GM04503 (cell line): ENCODE data around the gene CEP57L1.
"Not testable (repeated sequence)": the region's sequence is repeated elsewhere in the genome, so short reads cannot be mapped to it uniquely, and the experiment has no call there.

Source experiments
- DNase-seq: peaks from one replicate; pipeline ENCODE4 v3.0.0-alpha.2; 2012; ENCODE audit warnings: low read depth

The CEP57L1 gene

GRCh38 chr6:109073344-109074132 is 21.8 kb upstream of the CEP57L1 start:
- DNase-seq = no peak

DNA sequence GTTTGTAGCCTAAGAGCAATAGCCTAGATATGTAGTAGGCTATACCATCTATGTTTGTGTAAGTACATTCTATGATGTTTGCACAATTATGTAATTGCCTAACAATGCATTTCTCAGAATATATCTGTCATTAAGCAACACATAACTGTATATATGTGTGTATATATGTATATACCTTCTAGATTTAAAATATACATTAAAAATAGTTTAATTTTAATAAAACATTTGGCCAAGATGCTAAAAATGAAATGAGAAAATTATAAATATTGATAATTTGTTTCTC is 21.2 kb upstream of the CEP57L1 start:
- no peak for DNase-seq

GRCh38 chr6:109075934-109076333 is 19.4 kb upstream of the CEP57L1 start:
- DNase-seq = no peak

GRCh38 chr6:109076377-109076776 is 18.9 kb upstream of the CEP57L1 start:
- no peak for DNase-seq

DNA sequence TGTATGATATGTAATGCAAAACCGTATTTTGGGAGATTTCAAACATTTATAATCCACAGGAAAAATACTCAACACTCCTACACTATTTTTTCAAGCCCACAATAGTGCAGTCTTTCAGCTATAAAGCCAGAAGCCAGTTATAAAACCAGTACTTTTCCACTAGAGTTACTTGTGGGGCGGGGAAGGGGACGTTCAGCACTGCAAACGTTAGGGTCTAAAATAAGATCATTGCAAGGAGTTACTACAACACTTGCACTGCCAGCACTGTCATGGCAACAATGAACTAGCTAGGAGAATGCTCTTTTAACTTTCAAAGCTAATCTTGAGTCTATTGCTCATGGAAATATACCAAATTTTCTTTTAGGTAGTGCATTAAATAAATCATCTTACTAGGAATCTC is 15.3 kb upstream of the CEP57L1 start:
- DNase-seq = no peak

- DNase-seq = no peak
These were observed 14.3 kb upstream of the CEP57L1 start for GRCh38 chr6:109081026-109081425.

DNA sequence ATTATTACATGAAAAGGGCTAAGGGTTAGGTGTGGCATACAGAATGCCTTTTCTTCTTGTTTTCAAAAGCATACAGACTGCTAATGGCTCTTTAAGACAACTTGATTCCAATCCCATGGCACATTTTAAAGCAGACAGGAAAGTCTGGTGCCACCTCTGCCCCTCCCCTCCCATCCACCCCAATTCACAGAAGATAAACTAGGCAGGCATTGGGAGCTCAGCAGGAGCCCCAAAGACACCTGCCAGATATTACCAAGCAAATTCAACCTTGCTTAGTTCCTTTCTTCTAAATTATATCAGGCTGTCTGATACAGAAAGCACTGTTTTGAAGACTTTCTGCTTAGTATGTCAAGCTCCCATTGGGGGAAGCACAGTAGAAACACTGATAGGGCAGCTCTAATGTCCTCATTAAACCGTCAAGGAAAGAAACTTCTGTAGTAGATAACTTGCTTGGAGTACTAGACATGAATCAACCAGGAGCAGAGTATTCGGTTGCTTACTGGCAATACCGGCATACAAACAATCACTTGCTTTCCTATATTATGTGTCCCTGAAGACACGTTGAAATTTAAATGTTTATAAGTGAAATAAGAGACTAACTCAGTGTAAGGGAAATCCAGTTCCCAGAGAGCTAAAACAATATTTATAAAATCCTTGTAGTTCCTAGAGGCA is 13.7 kb upstream of the CEP57L1 start:
- no peak for DNase-seq

GRCh38 chr6:109082188-109082577 is 13.1 kb upstream of the CEP57L1 start:
- no peak for DNase-seq

- no peak for DNase-seq
These were observed 11.7 kb upstream of the CEP57L1 start for GRCh38 chr6:109083657-109084056.

DNA sequence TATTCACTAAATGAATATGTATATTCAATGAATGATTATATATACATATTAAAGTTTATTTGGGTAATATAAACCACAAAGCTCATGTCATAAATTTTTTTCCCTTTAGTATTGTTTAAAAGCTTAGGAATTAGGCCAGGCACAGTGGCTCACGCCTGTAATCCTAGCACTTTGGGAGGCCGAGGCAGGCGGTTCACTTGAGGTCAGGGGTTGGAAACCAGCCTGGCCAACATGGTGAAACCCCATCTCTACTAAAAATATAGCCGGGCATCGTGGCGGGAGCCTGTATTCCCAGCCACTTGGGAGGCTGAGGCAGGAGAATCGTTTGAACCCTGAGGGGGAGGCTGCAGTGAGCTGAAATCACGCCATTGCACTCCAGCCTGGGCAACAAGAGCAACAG is 11.2 kb upstream of the CEP57L1 start:
- not testable (repeated sequence) for DNase-seq

DNA sequence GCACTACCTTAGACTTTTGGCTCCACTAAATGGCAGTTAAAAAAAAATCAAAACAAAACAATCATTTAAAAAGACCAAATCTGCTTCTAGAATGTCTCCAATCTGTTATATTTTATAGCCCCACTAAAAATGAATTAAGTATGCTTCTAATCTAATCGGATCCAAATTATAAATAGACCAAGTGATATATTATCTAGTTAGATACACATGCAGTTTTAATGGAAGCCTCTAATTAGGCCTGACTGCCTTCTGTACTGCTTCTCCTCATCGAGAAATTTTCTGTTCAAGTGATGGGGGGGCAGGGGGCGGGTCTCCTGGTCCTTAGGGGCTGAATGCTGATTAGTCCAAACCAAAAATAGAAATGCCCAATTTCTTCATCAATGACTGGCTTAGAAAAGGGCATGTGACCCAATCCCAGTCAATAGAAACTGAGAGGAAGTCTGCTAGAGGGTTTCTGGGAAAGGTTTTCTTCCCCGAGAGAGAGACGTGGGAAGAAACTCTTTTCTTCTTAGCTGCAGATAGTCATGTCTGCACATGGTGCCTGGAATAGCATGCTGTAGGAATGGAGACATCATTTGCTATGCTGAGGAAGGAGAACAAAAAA is 7.5 kb upstream of the CEP57L1 start:
- DNase-seq = no peak

DNA sequence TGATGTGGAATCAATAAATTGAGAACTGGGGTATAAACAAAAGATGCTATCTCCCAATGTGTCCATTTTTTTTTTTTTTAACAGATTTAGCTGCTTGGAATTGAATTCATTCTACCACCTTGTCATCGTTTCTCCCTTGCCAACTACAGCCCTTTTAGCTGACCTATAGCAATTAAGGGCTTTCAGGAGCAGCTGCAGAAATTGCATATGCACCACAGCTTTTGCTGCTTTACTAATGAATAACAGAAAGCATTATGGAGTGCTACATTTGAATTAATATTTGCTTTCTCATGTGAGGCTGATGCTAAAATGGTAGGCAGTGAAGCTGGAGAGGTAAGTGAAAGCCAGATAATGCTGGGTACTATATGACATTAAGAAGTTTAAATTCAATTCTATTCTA is 6.3 kb upstream of the CEP57L1 start:
- no peak for DNase-seq

DNA sequence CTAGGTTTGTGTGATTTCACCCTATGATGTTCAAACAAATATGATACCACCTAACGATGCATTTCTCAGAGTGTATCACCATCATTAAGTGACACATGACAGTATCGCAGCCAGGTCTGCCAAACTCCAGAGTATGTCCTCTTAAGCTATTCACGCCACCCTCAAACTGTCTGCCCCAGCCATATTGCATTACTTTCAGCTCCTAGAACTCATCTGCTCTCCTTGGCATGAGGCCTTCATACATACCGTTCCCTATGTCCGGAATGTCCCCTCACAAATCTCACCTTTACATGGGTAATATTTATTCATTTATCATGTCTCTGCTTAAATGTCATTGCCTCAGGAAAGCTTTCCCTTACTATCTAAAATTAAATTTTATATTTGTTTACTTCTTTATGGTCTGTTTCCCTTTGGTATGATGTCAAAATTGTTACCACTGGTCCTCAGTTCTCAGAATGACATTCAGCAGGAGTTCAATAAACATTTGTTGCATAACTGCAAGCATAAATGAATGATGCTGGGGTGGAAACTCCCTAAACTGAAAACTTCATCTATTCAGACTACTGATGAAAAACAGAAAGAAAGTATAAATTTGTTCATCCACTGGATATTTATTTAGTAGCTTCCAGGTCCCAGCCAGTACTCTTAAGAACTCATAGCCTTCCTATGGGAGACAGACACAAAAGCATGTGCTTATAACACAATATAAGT is 3.8 kb upstream of the CEP57L1 start:
- no peak for DNase-seq

DNA sequence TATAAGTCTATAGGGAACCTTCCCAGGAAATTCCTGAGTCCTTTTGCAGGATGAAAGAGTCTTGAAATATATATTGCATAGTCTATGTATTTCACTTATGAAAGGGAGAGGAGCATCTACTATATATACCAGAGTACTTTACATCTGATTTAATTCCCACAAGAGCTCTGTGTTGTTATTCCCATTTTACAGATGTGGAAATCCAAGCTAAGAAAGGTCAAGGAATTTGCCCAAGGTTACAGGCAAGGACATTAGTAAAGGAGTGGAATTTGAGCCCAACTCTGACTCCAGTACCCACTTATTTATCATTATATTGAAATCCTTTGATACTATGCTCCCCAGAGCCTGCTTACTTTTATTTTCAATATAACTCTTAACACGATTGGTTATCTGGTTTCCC is 3.2 kb upstream of the CEP57L1 start:
- no peak for DNase-seq

- peak; percentile 12 for DNase-seq
These were observed 1.4 kb upstream of the CEP57L1 start for GRCh38 chr6:109093732-109094415.

- DNase-seq = peak; percentile 58
These were observed 781 bp upstream of the CEP57L1 start, which contains the start of gene SESN1 for GRCh38 chr6:109094416-109095035. SESN1 (minus strand) TSS chr6:109094846; CDS start chr6:109094073, 773 bp downstream.

DNA sequence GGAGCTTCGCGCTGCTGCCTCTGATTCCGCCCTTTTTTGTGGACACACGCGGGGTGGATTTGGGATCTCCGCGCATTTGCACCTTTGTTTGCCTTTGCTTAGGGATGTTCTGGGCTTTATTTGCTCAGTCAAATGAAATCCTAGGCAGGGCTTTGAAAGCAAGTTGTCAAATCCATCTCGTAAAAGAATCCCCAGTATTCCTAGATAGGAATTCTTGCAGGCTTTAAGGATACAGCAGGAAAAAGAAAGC is 453 bp downstream of the CEP57L1 start:
- no peak for DNase-seq

- no peak for DNase-seq
These were observed 901 bp downstream of the CEP57L1 start for GRCh38 chr6:109096208-109096607.

DNA sequence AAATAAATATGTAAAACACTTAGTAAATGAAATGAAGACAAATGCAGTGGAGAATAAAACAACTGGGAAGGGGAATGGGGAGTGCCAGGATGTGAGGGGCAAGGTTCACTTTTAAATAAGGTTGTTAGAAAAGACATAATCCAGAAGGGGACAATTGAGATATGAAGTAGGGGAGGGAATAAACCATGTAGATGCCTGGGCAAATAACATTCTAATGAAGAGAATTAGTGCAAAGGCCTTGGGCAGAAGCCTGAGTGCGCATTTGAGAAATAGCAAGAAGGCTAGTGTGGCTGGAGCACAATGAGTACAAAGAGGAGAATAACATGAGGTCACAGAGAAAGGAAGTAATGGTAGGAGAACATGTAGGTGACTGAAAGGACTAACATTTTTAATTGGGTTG is 2.4 kb downstream of the CEP57L1 start:
- DNase-seq = no peak

GRCh38 chr6:109102762-109103161 is 7.5 kb downstream of the CEP57L1 start:
- DNase-seq = no peak

DNA sequence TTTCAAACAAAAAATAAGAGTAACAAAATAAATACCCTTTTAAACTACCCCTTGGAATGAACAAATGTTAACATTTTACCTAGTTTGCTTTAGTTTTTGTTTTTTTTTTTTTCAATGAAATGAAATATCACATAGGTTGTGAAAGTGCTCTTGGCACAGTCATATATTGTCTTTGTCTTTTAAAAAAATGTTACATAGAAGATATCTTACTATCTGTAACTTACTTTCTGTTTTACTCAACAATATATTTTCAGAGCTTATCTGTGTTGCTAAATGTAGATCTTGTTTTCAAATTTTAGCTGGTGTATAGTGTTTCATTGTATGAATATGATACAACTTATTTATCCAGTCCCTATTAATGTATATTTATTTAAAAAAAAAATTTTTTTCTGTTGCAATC is 8.6 kb downstream of the CEP57L1 start:
- no peak for DNase-seq

DNA sequence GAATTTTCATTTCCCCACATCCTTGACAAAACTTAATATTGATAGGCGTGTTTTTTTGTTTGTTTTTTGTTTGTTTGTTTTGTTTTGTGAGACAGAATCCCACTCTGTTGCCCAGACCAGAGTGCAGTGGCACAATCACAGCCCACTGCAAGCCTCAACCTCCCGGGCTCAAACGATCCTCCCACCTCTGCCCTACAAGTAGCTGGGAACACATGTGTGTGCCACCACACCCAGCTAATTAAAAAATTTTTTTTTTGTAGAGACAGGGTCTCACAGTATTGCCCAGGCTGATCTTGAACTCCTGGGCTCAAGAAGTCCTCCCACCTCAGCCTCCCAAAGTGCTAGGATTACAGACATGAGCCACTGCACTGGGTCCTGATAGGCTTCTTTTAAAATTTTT is 9.2 kb downstream of the CEP57L1 start:
- DNase-seq = no peak
